Upper lobe of left lung (tissue), 6 donors: ENCODE data around the gene PRR30. TPM values are rescaled to one million over a fixed set of nuclear protein-coding genes. Genes with fewer than 3 reads are reported as not detected.

Source experiments
- ATAC-seq, 2 donors: fragments of 200-7000 bp; cut with Tn5 transposase; one replicate each; pipeline ENCODE4 v1.9.1; 2022; ENCODE audit warnings: mild to moderate bottlenecking in 2 of 2, moderate library complexity in 2 of 2; ENCODE audit not compliant: low FRiP score in 2 of 2
- DNase-seq, 2 donors: peaks; one replicate each; pipeline ENCODE4 v3.0.0-alpha.2; 2019 to 2020
- H3K27ac ChIP-seq, 4 donors: fragments of 200-600 bp; sonication (generic); one replicate each; pipeline ENCODE4 v1.5.1; 2016 to 2019
- H3K27me3 ChIP-seq, 4 donors: fragments of 200-600 bp; sonication (generic); one replicate each; pipeline ENCODE4 v1.5.1; 2017 to 2019
- H3K36me3 ChIP-seq, 4 donors: fragments of 200-600 bp; sonication (generic); one replicate each; pipeline ENCODE4 v1.5.1; 2016 to 2019
- H3K4me1 ChIP-seq, 4 donors: fragments of 200-600 bp; sonication (generic); one replicate each; pipeline ENCODE4 v1.5.1; 2018 to 2019
- H3K4me3 ChIP-seq, 4 donors: fragments of 200-600 bp; sonication (generic); one replicate each; pipeline ENCODE4 v1.5.1; 2017 to 2019; ENCODE audit warnings: mild to moderate bottlenecking in 2 of 4, moderate library complexity in 1 of 4
- H3K9me3 ChIP-seq, 4 donors: fragments of 200-600 bp; sonication (generic); one replicate each; pipeline ENCODE4 v1.5.1; 2018 to 2019
- EP300 ChIP-seq, 4 donors: sonication (generic); formaldehyde crosslinking; IDR thresholded peaks; one replicate each; pipeline ENCODE4 v1.5.1; 2017; ENCODE audit warnings: antibody characterized with exemption in 4 of 4, control low read depth in 2 of 4
- POLR2A ChIP-seq, 4 donors: fragments of 450-650 bp; IDR thresholded peaks; one replicate each; pipeline ENCODE4 v1.5.1; 2016 to 2017; ENCODE audit warnings: antibody characterized with exemption in 4 of 4, mild to moderate bottlenecking in 2 of 4
- POLR2AphosphoS5 ChIP-seq, 2 donors: sonication (generic); formaldehyde crosslinking; IDR thresholded peaks; one replicate each; pipeline ENCODE4 v1.5.1; 2017; ENCODE audit warnings: antibody characterized with exemption in 2 of 2
- WGBS, 2 donors: methylation state at CpG; one replicate each; pipeline ENCODE4 v1.1.5; 2017 to 2018; 5-methylcytosine and 5-hydroxymethylcytosine counted together
- total RNA-seq, 6 donors: library from RNA; depleted of rRNA in 4 of 6; stranded (reverse); fragments of >200 nt in 4 of 6; gene quantifications; one replicate each; pipeline versions ENCODE4 v1.1.0 to v1.2.1, GENCODE V29; 2016 to 2021
- TF ChIP-seq, protein P1 (sequence below), 6 experiments: fragments of 450-650 bp in 4 of 6; fragments of 200-600 bp in 2 of 6; sonication (generic) in 2 of 6; IDR thresholded peaks; one replicate each; pipeline ENCODE4 v1.5.1; 2016 to 2019; ENCODE audit warnings: antibody characterized with exemption in 6 of 6
- donor health status: DM: no; HTN: no; CAD: no; lungs with moderate emphysema.
- donor health status: DM: no; HTN: yes; CAD: no; lungs with severe emphysema.

The PRR30 gene
- total RNA-seq, 6 donors from 2014 or later: not detected

GRCh38 chr2:27095427-27095744 is 43.8 kb downstream of the PRR30 start:
- no peak for ATAC-seq
- no peaks in the 10 kb centered on the region for H3K9me3 ChIP-seq
- WGBS, 2 donors: 100% methylated on average over 1 to 2 of the region's 2 CpGs

GRCh38 chr2:27094353-27094984 is 44.7 kb downstream of the PRR30 start:
- ATAC-seq (no peak), DNase-seq (peak in 1 of 2 donors; percentile 40)
- TF ChIP-seq EP300 (IDR thresholded peaks at IDR 0.05) (no peak), POLR2A (IDR thresholded peaks at IDR 0.05) (no peak), POLR2AphosphoS5 (IDR thresholded peaks at IDR 0.05) (no peak)
- TF ChIP-seq, protein P1, sequence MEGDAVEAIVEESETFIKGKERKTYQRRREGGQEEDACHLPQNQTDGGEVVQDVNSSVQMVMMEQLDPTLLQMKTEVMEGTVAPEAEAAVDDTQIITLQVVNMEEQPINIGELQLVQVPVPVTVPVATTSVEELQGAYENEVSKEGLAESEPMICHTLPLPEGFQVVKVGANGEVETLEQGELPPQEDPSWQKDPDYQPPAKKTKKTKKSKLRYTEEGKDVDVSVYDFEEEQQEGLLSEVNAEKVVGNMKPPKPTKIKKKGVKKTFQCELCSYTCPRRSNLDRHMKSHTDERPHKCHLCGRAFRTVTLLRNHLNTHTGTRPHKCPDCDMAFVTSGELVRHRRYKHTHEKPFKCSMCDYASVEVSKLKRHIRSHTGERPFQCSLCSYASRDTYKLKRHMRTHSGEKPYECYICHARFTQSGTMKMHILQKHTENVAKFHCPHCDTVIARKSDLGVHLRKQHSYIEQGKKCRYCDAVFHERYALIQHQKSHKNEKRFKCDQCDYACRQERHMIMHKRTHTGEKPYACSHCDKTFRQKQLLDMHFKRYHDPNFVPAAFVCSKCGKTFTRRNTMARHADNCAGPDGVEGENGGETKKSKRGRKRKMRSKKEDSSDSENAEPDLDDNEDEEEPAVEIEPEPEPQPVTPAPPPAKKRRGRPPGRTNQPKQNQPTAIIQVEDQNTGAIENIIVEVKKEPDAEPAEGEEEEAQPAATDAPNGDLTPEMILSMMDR (IDR thresholded peaks at IDR 0.05): no peak
- H3K27ac ChIP-seq: no peak overlapping the region
- H3K4me3 ChIP-seq: no peak overlapping the region
- H3K4me1 ChIP-seq: peaks cover 7 to 15% (median 10%) of the 10 kb centered on the region in 4 donors
- no peaks in the 10 kb centered on the region for H3K27me3 ChIP-seq
- no peaks in the 10 kb centered on the region for H3K9me3 ChIP-seq
- 92 to 94% methylated on average over 24 of the region's 24 CpGs for WGBS, 2 donors
- no peaks in the 10 kb centered on the region for H3K36me3 ChIP-seq

More at GRCh38 chr2:27095427-27095744, 43.8 kb downstream of the PRR30 start:
- TF ChIP-seq, protein P1 (IDR thresholded peaks at IDR 0.05): no peak
- TF ChIP-seq EP300 (IDR thresholded peaks at IDR 0.05): no peak
- TF ChIP-seq POLR2A (IDR thresholded peaks at IDR 0.05): no peak
- TF ChIP-seq POLR2AphosphoS5 (IDR thresholded peaks at IDR 0.05): no peak
- Histone ChIP-seq H3K4me3 (no peak overlapping the region), H3K4me1 (peaks cover 7 to 15% (median 10%) of the 10 kb centered on the region in 4 donors), H3K36me3 (no peaks in the 10 kb centered on the region), H3K27me3 (no peaks in the 10 kb centered on the region), H3K27ac (no peak overlapping the region)
- DNase-seq: no peak

DNA sequence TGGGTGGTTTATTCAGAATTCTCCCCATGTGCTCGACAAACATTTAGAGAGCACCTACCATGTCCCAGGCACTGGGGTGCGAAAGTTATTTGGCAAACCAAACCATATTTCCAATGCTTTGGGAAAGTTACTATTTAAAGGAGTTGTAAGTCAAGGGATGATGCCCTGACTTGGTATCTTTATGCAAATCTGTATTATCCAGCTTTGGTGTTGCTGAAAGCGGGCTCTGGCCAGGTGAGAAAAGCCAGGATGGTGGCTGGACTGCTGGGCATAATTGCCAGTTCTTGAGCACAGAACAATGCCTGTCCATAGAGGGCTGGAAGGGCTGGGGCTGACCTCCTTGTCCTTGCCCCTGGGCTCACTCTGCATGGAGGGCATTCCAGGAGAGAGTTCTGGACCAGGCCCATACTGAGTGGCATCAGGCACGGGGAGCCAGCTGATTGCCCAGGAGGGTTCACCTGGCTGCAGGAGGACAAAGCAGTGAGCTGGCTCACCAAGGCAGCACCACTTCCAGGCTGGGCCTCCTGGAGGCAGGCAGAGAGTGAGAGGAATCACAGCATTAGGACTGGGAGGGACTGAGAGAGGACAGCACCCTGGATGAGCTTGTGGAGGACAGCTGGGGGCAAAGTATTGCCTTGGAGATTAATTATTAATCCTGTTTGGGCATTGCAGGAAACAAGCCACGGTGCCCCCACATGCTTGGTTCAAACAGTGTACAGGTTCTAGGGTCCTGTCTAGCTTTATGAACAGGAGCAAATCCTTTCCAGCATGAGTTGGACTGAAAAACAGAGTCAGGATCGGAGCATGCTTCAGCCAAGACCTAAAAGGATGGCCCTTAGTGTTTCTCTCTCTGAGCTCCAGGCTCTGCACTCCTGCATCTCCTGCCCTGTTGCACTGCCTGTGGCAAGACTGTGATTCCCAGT is 45.5 kb downstream of the PRR30 start:
- no peak overlapping the region for H3K27ac ChIP-seq
- H3K27me3 ChIP-seq: no peaks in the 10 kb centered on the region
- H3K4me3 ChIP-seq: no peak overlapping the region
- no peaks in the 10 kb centered on the region for H3K36me3 ChIP-seq
- H3K9me3 ChIP-seq: no peaks in the 10 kb centered on the region
- TF ChIP-seq EP300 (IDR thresholded peaks at IDR 0.05) (no peak), POLR2A (IDR thresholded peaks at IDR 0.05) (no peak), POLR2AphosphoS5 (IDR thresholded peaks at IDR 0.05) (no peak)
- TF ChIP-seq, protein P1 (IDR thresholded peaks at IDR 0.05): no peak
- ATAC-seq (no peak), DNase-seq (no peak)
- peaks cover 7 to 15% (median 10%) of the 10 kb centered on the region in 4 donors for H3K4me1 ChIP-seq
- 82 to 91% methylated on average over 6 of the region's 6 CpGs for WGBS, 2 donors

DNA sequence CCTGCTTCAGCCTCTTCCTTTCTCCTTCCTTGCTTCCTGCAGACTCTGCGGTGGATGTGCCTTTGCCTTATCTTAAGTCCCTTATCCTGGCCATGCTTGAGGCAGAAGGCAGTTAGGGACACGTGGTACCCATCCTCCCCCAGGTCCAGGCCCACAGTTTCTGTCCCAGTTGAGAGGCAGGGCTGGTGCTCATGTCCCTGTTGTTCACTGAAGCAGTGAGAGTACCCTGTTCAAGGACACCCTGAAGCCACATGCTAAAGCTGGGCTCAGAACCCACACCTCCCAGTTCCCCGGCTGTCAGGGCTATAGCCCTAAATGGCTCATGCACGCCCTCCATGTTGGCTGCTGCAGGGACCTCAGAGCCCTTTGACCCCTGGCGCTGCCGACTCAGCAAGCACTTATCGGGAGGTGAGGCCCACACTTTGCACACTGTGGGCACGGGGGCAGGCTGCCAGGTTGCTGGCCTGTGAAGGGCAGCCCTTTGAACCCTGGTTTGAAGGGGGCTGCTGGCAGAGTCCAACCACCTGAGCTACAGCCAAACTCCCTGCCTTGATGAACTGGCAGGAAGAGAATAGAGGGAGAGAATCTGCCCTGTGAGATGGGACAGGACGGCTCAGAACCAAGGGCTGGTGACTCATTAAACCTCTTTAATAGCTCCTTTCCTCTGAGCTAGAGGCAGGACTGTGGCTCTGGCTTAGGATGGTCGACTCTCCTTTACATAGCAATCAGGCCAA is 46.3 kb downstream of the PRR30 start:
- H3K4me3 ChIP-seq: no peak overlapping the region
- no peak for TF ChIP-seq POLR2A (IDR thresholded peaks at IDR 0.05)
- TF ChIP-seq, protein P1 (IDR thresholded peaks at IDR 0.05): no peak
- TF ChIP-seq EP300 (IDR thresholded peaks at IDR 0.05): no peak
- TF ChIP-seq POLR2AphosphoS5 (IDR thresholded peaks at IDR 0.05): no peak
- H3K36me3 ChIP-seq: no peaks in the 10 kb centered on the region
- peak in 1 of 2 donors; percentile 59 for DNase-seq
- WGBS, 2 donors: 77 to 79% methylated on average over 3 to 10 of the region's 10 CpGs
- no peaks in the 10 kb centered on the region for H3K9me3 ChIP-seq
- no peaks in the 10 kb centered on the region for H3K27me3 ChIP-seq
- H3K27ac ChIP-seq: no peak overlapping the region
- H3K4me1 ChIP-seq: peaks cover 7 to 15% (median 10%) of the 10 kb centered on the region in 4 donors
- no peak for ATAC-seq
